Epidermal melanocyte (primary cell): ENCODE data around the gene CLCN3.
"Not testable (repeated sequence)": the region's sequence is repeated elsewhere in the genome, so short reads cannot be mapped to it uniquely, and the experiment has no call there.

ENCODE experiments used
- DNase-seq: peaks from one replicate; pipeline ENCODE4 v3.0.0; 2011; ENCODE audit warnings: low spot score; ENCODE audit not compliant: insufficient read length

CLCN3 gene

GRCh38 chr4:169617306-169617705 is 3.1 kb upstream of the CLCN3 start:
- no peak for DNase-seq

GRCh38 chr4:169618286-169618685 is 2.1 kb upstream of the CLCN3 start:
- DNase-seq = no peak

GRCh38 chr4:169618986-169619385 is 1.4 kb upstream of the CLCN3 start:
- DNase-seq = no peak

GRCh38 chr4:169619518-169619957 is 840 bp upstream of the CLCN3 start:
- DNase-seq = no peak

GRCh38 chr4:169620880-169621248 is 486 bp downstream of the CLCN3 start:
- DNase-seq = no peak

GRCh38 chr4:169621731-169622492 is 1.5 kb downstream of the CLCN3 start:
- no peak for DNase-seq

GRCh38 chr4:169622566-169622965 is 2.2 kb downstream of the CLCN3 start:
- no peak for DNase-seq

- DNase-seq = not testable (repeated sequence)
Measured at GRCh38 chr4:169624012-169624411, 3.6 kb downstream of the CLCN3 start.

GRCh38 chr4:169625886-169626285 is 5.5 kb downstream of the CLCN3 start:
- DNase-seq = no peak

GRCh38 chr4:169626331-169627282 is 6.2 kb downstream of the CLCN3 start:
- no peak for DNase-seq

GRCh38 chr4:169627307-169627706 is 6.9 kb downstream of the CLCN3 start:
- DNase-seq = no peak

- no peak for DNase-seq
Measured at GRCh38 chr4:169628579-169628978, 8.2 kb downstream of the CLCN3 start.

- no peak for DNase-seq
Measured at GRCh38 chr4:169630069-169630468, 9.7 kb downstream of the CLCN3 start.

GRCh38 chr4:169632896-169633295 is 12.5 kb downstream of the CLCN3 start:
- no peak for DNase-seq

- no peak for DNase-seq
Measured at GRCh38 chr4:169634975-169635374, 14.6 kb downstream of the CLCN3 start.

GRCh38 chr4:169640261-169640870 is 20.0 kb downstream of the CLCN3 start:
- no peak for DNase-seq

GRCh38 chr4:169644802-169645201 is 24.4 kb downstream of the CLCN3 start:
- no peak for DNase-seq

GRCh38 chr4:169645627-169646026 is 25.2 kb downstream of the CLCN3 start:
- DNase-seq = no peak

- DNase-seq = no peak
Measured at GRCh38 chr4:169649545-169650226, 29.3 kb downstream of the CLCN3 start.

- DNase-seq = no peak
Measured at GRCh38 chr4:169650227-169650936, 30.0 kb downstream of the CLCN3 start.

GRCh38 chr4:169652535-169652934 is 32.2 kb downstream of the CLCN3 start:
- no peak for DNase-seq
